Measurements from ENCODE around the gene NKX2-2.

GRCh38 chr20:21514553-21515251 lies 838 bp upstream of the NKX2-2 start:
- TF ChIP-seq CTCF (IDR thresholded peaks at IDR 0.05), result no peak
- no peak for TF ChIP-seq POLR2A (IDR thresholded peaks at IDR 0.05)
- TF ChIP-seq POLR2AphosphoS5 (IDR thresholded peaks at IDR 0.05; ENCODE audit: insufficient read depth in 1 of 2, low read depth in 1 of 2), result no peak

All from vagina (tissue), 2 donors.